ENCODE data around the gene TKTL2.

The TKTL2 gene

GRCh38 chr4:163493643-163494359, 20.2 kb upstream of the TKTL2 start:
- peaks cover 7 to 24% (median 14%) of the 10 kb centered on the region in 4 experiments for H3K4me1 ChIP-seq (ENCODE audit: control extremely low read depth in 1 of 4, control insufficient read depth in 4 of 4, insufficient read depth in 4 of 4, low read length in 3 of 4)

DNA sequence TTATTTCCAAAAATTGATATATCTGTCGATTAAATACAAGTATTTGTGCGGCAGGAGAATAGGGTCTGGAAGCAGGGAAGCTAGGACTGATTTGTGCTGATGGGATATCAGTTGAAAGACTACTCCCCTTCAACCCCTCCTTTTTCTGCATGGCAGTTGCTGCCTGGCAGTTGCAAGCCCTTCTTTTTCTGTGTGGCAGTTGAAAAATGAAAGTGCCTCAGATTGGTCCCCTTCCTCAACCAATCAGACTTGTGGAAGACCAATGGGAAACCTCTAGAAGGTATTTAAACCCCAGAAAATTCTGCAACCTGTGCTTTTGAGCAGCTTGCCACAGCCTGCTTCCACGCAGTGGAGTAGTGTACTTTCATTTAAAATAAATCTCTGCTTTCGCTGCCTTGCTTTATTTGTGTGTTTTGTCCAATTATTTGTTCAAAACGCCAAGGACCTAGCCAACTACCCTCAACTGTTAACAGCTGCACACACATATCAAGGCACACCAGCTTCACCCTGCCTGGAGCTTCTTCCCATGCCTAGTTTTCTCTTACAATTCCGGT, 19.5 kb upstream of the TKTL2 start:
- peaks cover 0 to 4% (median 0%) of the 10 kb centered on the region in 5 experiments for H3K9me3 ChIP-seq (ENCODE audit: control extremely low read depth in 1 of 5, control insufficient read depth in 4 of 5, insufficient read depth in 2 of 5, low read depth in 1 of 5, low read length in 4 of 5)
- 94% methylated on average over 2 of the region's 6 CpGs for WGBS (ENCODE audit: insufficient coverage)
- H3K4me1 ChIP-seq (ENCODE audit: control extremely low read depth in 1 of 4, control insufficient read depth in 4 of 4, insufficient read depth in 4 of 4, low read length in 3 of 4): peaks cover 7 to 24% (median 14%) of the 10 kb centered on the region in 4 experiments
- peaks cover 0 to 11% (median under 1%) of the 10 kb centered on the region in 4 experiments for H3K36me3 ChIP-seq (ENCODE audit: control insufficient read depth in 4 of 4, insufficient read depth in 4 of 4, low read length in 3 of 4)
- peak overlapping the region in 1 of 2 experiments; percentile 43 for H3K27ac ChIP-seq (ENCODE audit: insufficient read depth in 1 of 2, low read depth in 1 of 2, low read length in 2 of 2, poor library complexity in 1 of 2, severe bottlenecking in 2 of 2)
- CTCF ChIA-PET: interaction anchor here (0.8 to 2.7 kb wide), 5 partner anchors 8 to 56 kb away, joined by 3 to 14 read pairs (median 4); no protein-coding TSS in a partner anchor
- peak overlapping the region in 3 of 7 experiments; percentile 97 to 98 (median 98) for H3K4me3 ChIP-seq (ENCODE audit: control insufficient read depth in 1 of 7, extremely low read depth in 1 of 7, insufficient read depth in 4 of 7, low read depth in 2 of 7, low read length in 6 of 7)
- peak in 2 of 3 donors; percentile 19 to 39 for DNase-seq
- no peaks in the 10 kb centered on the region for H3K27me3 ChIP-seq (replicated peaks in 2 of 5; ENCODE audit: control insufficient read depth in 4 of 5, insufficient read depth in 5 of 5, low read length in 4 of 5)
- POLR2A ChIA-PET: no interaction called here

More at GRCh38 chr4:163493643-163494359, 20.2 kb upstream of the TKTL2 start:
- H3K9me3 ChIP-seq (ENCODE audit: control extremely low read depth in 1 of 5, control insufficient read depth in 4 of 5, insufficient read depth in 2 of 5, low read depth in 1 of 5, low read length in 4 of 5): no peaks in the 10 kb centered on the region
- H3K27me3 ChIP-seq (replicated peaks in 2 of 5; ENCODE audit: control insufficient read depth in 4 of 5, insufficient read depth in 5 of 5, low read length in 4 of 5): no peaks in the 10 kb centered on the region
- H3K4me3 ChIP-seq (ENCODE audit: control insufficient read depth in 1 of 7, extremely low read depth in 1 of 7, insufficient read depth in 4 of 7, low read depth in 2 of 7, low read length in 6 of 7): peak overlapping the region; percentile 93 to 99 (median 97)
- 3% methylated on average over 13 of the region's 28 CpGs for WGBS (ENCODE audit: insufficient coverage)
- DNase-seq: peak in 2 of 3 donors; percentile 66 to 76
- H3K36me3 ChIP-seq (ENCODE audit: control insufficient read depth in 4 of 4, insufficient read depth in 4 of 4, low read length in 3 of 4): peaks cover 0 to 11% (median under 1%) of the 10 kb centered on the region in 4 experiments
- ChIA-PET CTCF (interaction anchor here (0.8 to 2.7 kb wide), 7 partner anchors 8 to 60 kb away, joined by 3 to 14 read pairs (median 4); no protein-coding TSS in a partner anchor), POLR2A (interaction anchor here (1.2 kb wide), 1 partner anchor 12 kb away, joined by 3 read pairs; no protein-coding TSS in a partner anchor)
- peak overlapping the region; percentile 85 to 94 for H3K27ac ChIP-seq (ENCODE audit: insufficient read depth in 1 of 2, low read depth in 1 of 2, low read length in 2 of 2, poor library complexity in 1 of 2, severe bottlenecking in 2 of 2)

DNA sequence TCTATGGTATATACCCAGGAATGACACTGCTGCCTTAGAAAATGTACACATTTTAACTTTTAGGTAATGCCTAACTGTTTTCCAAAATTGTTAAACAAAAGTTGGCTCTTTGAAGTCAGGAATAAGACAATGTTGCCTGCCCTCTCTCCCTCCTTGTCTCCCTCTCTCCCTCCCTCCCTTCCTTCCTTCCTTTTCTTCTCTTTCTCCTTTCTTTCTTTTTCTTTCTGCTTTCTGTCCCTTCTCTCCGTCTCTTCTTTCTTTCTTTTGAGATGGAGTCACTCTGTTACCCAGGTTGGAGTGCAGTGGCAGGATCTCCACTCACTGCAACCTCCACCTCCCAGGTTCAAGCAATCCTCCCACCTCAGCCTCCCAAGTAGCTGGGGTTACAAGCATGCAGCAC, 16.4 kb upstream of the TKTL2 start:
- WGBS (ENCODE audit: insufficient coverage): 60% methylated on average over 1 of the region's 1 CpG
- peaks cover 0 to 9% (median 4%) of the 10 kb centered on the region in 4 experiments for H3K4me1 ChIP-seq (ENCODE audit: control extremely low read depth in 1 of 4, control insufficient read depth in 4 of 4, insufficient read depth in 4 of 4, low read length in 3 of 4)
- no peak overlapping the region for H3K27ac ChIP-seq (ENCODE audit: insufficient read depth in 1 of 2, low read depth in 1 of 2, low read length in 2 of 2, poor library complexity in 1 of 2, severe bottlenecking in 2 of 2)
- CTCF ChIA-PET: interaction anchor here (0.6 kb wide), 1 partner anchor 57 kb away, joined by 3 read pairs; no protein-coding TSS in a partner anchor
- no peaks in the 10 kb centered on the region for H3K36me3 ChIP-seq (ENCODE audit: control insufficient read depth in 4 of 4, insufficient read depth in 4 of 4, low read length in 3 of 4)
- POLR2A ChIA-PET: no interaction called here
- H3K9me3 ChIP-seq (ENCODE audit: control extremely low read depth in 1 of 5, control insufficient read depth in 4 of 5, insufficient read depth in 2 of 5, low read depth in 1 of 5, low read length in 4 of 5): peaks cover 0 to 4% (median 0%) of the 10 kb centered on the region in 5 experiments
- no peaks in the 10 kb centered on the region for H3K27me3 ChIP-seq (replicated peaks in 2 of 5; ENCODE audit: control insufficient read depth in 4 of 5, insufficient read depth in 5 of 5, low read length in 4 of 5)
- H3K4me3 ChIP-seq (ENCODE audit: control insufficient read depth in 1 of 7, extremely low read depth in 1 of 7, insufficient read depth in 4 of 7, low read depth in 2 of 7, low read length in 6 of 7): no peak overlapping the region
- DNase-seq: no peak

DNA sequence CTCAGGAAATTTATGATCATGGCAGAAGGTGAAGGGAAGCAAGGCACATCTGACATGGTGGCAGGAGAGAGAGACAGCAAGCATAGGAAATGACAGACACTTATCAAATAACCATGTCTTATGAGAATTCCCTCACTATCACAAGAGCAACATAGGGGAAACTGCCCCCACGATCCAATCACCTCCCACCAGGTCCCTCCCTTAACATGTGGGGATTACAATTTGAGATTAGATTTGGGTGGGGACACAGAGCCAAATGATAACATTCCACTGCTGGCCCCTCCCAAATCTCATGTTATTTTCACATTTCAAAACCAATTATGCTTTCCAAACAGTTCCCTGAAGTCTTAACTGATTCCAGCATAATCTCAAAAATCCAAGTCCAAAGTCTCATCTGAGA, 12.8 kb upstream of the TKTL2 start:
- no peak for DNase-seq
- H3K9me3 ChIP-seq (ENCODE audit: control extremely low read depth in 1 of 5, control insufficient read depth in 4 of 5, insufficient read depth in 2 of 5, low read depth in 1 of 5, low read length in 4 of 5): peaks cover 0 to 4% (median 0%) of the 10 kb centered on the region in 5 experiments
- H3K27ac ChIP-seq (ENCODE audit: insufficient read depth in 1 of 2, low read depth in 1 of 2, low read length in 2 of 2, poor library complexity in 1 of 2, severe bottlenecking in 2 of 2): no peak overlapping the region
- no peak overlapping the region for H3K4me3 ChIP-seq (ENCODE audit: control insufficient read depth in 1 of 7, extremely low read depth in 1 of 7, insufficient read depth in 4 of 7, low read depth in 2 of 7, low read length in 6 of 7)
- no CpG with 5 or more reads among the region's 1 CpG for whole genome bisulfite sequencing (ENCODE audit: insufficient coverage)
- no peaks in the 10 kb centered on the region for H3K27me3 ChIP-seq (replicated peaks in 2 of 5; ENCODE audit: control insufficient read depth in 4 of 5, insufficient read depth in 5 of 5, low read length in 4 of 5)
- ChIA-PET CTCF (interaction anchor here (0.9 to 4.9 kb wide), 8 partner anchors 16 to 194 kb away, joined by 3 to 117 read pairs (median 4); no protein-coding TSS in a partner anchor), POLR2A (no interaction called here)
- no peaks in the 10 kb centered on the region for H3K36me3 ChIP-seq (ENCODE audit: control insufficient read depth in 4 of 4, insufficient read depth in 4 of 4, low read length in 3 of 4)
- H3K4me1 ChIP-seq (ENCODE audit: control extremely low read depth in 1 of 4, control insufficient read depth in 4 of 4, insufficient read depth in 4 of 4, low read length in 3 of 4): peaks cover 0 to 7% (median 0%) of the 10 kb centered on the region in 4 experiments

- no peaks in the 10 kb centered on the region for H3K27me3 ChIP-seq (replicated peaks in 2 of 5; ENCODE audit: control insufficient read depth in 4 of 5, insufficient read depth in 5 of 5, low read length in 4 of 5)
- ChIA-PET CTCF (interaction anchor here (0.7 to 4.9 kb wide), 12 partner anchors 8 to 1246 kb away, joined by 3 to 117 read pairs (median 3); no protein-coding TSS in a partner anchor), POLR2A (no interaction called here)
- peaks cover 0 to 4% (median 0%) of the 10 kb centered on the region in 5 experiments for H3K9me3 ChIP-seq (ENCODE audit: control extremely low read depth in 1 of 5, control insufficient read depth in 4 of 5, insufficient read depth in 2 of 5, low read depth in 1 of 5, low read length in 4 of 5)
- peaks cover 0 to 7% (median 0%) of the 10 kb centered on the region in 4 experiments for H3K4me1 ChIP-seq (ENCODE audit: control extremely low read depth in 1 of 4, control insufficient read depth in 4 of 4, insufficient read depth in 4 of 4, low read length in 3 of 4)
- 80% methylated on average over 2 of the region's 2 CpGs for WGBS (ENCODE audit: insufficient coverage)
- H3K36me3 ChIP-seq (ENCODE audit: control insufficient read depth in 4 of 4, insufficient read depth in 4 of 4, low read length in 3 of 4): no peaks in the 10 kb centered on the region
- no peak overlapping the region for H3K4me3 ChIP-seq (ENCODE audit: control insufficient read depth in 1 of 7, extremely low read depth in 1 of 7, insufficient read depth in 4 of 7, low read depth in 2 of 7, low read length in 6 of 7)
- no peak overlapping the region for H3K27ac ChIP-seq (ENCODE audit: insufficient read depth in 1 of 2, low read depth in 1 of 2, low read length in 2 of 2, poor library complexity in 1 of 2, severe bottlenecking in 2 of 2)
- DNase-seq: no peak
Observed at GRCh38 chr4:163485589-163485988, 12.0 kb upstream of the TKTL2 start.

- Histone ChIP-seq H3K4me1 (ENCODE audit: control extremely low read depth in 1 of 4, control insufficient read depth in 4 of 4, insufficient read depth in 4 of 4, low read length in 3 of 4) (peaks cover 0 to 7% (median 0%) of the 10 kb centered on the region in 4 experiments), H3K27me3 (replicated peaks in 2 of 5; ENCODE audit: control insufficient read depth in 4 of 5, insufficient read depth in 5 of 5, low read length in 4 of 5) (no peaks in the 10 kb centered on the region), H3K36me3 (ENCODE audit: control insufficient read depth in 4 of 4, insufficient read depth in 4 of 4, low read length in 3 of 4) (no peaks in the 10 kb centered on the region), H3K9me3 (ENCODE audit: control extremely low read depth in 1 of 5, control insufficient read depth in 4 of 5, insufficient read depth in 2 of 5, low read depth in 1 of 5, low read length in 4 of 5) (peaks cover 0 to 4% (median 0%) of the 10 kb centered on the region in 5 experiments), H3K27ac (ENCODE audit: insufficient read depth in 1 of 2, low read depth in 1 of 2, low read length in 2 of 2, poor library complexity in 1 of 2, severe bottlenecking in 2 of 2) (no peak overlapping the region), H3K4me3 (ENCODE audit: control insufficient read depth in 1 of 7, extremely low read depth in 1 of 7, insufficient read depth in 4 of 7, low read depth in 2 of 7, low read length in 6 of 7) (no peak overlapping the region)
- CTCF ChIA-PET: interaction anchor here (0.7 to 4.9 kb wide), 13 partner anchors 8 to 1247 kb away, joined by 3 to 117 read pairs (median 3); partner anchors contain the start of gene TMA16
- POLR2A ChIA-PET: no interaction called here
- peak; percentile 77 to 88 (median 81) for DNase-seq
- 0% methylated on average over 2 of the region's 4 CpGs for WGBS (ENCODE audit: insufficient coverage)
Observed at GRCh38 chr4:163484906-163485305, 11.4 kb upstream of the TKTL2 start.
